Fibroblast of villous mesenchyme (primary cell): ENCODE measurements around the gene RNASE3. TPM values are rescaled to one million over a fixed set of nuclear protein-coding genes. Genes with fewer than 3 reads are reported as not detected.

Experiments used
- total RNA-seq: library from RNA; depleted of rRNA; stranded (reverse); fragments of >200 nt; gene quantifications from 2 replicates; pipeline ENCODE4 v1.2.3, GENCODE V29; 2012

Gene RNASE3
- total RNA-seq, 1 donor = not detected

Other genes with a start within 250 kb of the RNASE3 start
- gene OR6S1, start 249.7 kb upstream of the RNASE3 start, total RNA-seq = not detected in 2 replicates
- gene RNASE4, start 206.8 kb upstream of the RNASE3 start, total RNA-seq = 6.9 and 7.4 TPM in 2 replicates
- gene ANG, start 202.6 kb upstream of the RNASE3 start, total RNA-seq = 1.7 and 4.5 TPM in 2 replicates
- not detected in 2 replicates for gene EDDM3A, start 145.5 kb upstream of the RNASE3 start, total RNA-seq
- gene EDDM3B, start 123.0 kb upstream of the RNASE3 start, total RNA-seq = not detected in 2 replicates
- gene RNASE6, start 110.1 kb upstream of the RNASE3 start, total RNA-seq = not detected in 2 replicates
- not detected in 2 replicates for gene RNASE1, start 88.5 kb upstream of the RNASE3 start, total RNA-seq
- gene RNASE2, start 64.1 kb downstream of the RNASE3 start, total RNA-seq = not detected in 2 replicates
- 34.5 and 41.2 TPM in 2 replicates for gene METTL17, start 98.6 kb downstream of the RNASE3 start, total RNA-seq
- gene SLC39A2, start 107.9 kb downstream of the RNASE3 start, total RNA-seq = not detected in 2 replicates
- gene NDRG2, start 133.7 kb downstream of the RNASE3 start, total RNA-seq = 1.3 TPM in 1 of 2 replicates, not detected in the other
- gene TPPP2, start 138.8 kb downstream of the RNASE3 start, total RNA-seq = not detected in 2 replicates
- gene RNASE13, start 143.4 kb downstream of the RNASE3 start, total RNA-seq = not detected in 2 replicates
- gene RNASE7, start 151.0 kb downstream of the RNASE3 start, total RNA-seq = not detected in 2 replicates
- not detected in 2 replicates for gene RNASE8, start 166.4 kb downstream of the RNASE3 start, total RNA-seq
- 39.6 and 45.3 TPM in 2 replicates for gene ARHGEF40, start 178.9 kb downstream of the RNASE3 start, total RNA-seq
- gene ZNF219, start 207.3 kb downstream of the RNASE3 start, total RNA-seq = 1.7 and 2.6 TPM in 2 replicates
- gene TMEM253, start 209.7 kb downstream of the RNASE3 start, total RNA-seq = 0.64 TPM in 1 of 2 replicates, not detected in the other